ENCODE data around the gene DNAH17.

Gene DNAH17

GRCh38 chr17:78493853-78494695 lies 83.1 kb downstream of the DNAH17 start:
- no peak for DNase-seq (ENCODE audit: low spot score)

- DNase-seq (ENCODE audit: low spot score): no peak
These were observed 83.7 kb downstream of the DNAH17 start for GRCh38 chr17:78493450-78493849.

- no peak for DNase-seq (ENCODE audit: low spot score)
These were observed 84.9 kb downstream of the DNAH17 start for GRCh38 chr17:78492116-78492799.

DNA sequence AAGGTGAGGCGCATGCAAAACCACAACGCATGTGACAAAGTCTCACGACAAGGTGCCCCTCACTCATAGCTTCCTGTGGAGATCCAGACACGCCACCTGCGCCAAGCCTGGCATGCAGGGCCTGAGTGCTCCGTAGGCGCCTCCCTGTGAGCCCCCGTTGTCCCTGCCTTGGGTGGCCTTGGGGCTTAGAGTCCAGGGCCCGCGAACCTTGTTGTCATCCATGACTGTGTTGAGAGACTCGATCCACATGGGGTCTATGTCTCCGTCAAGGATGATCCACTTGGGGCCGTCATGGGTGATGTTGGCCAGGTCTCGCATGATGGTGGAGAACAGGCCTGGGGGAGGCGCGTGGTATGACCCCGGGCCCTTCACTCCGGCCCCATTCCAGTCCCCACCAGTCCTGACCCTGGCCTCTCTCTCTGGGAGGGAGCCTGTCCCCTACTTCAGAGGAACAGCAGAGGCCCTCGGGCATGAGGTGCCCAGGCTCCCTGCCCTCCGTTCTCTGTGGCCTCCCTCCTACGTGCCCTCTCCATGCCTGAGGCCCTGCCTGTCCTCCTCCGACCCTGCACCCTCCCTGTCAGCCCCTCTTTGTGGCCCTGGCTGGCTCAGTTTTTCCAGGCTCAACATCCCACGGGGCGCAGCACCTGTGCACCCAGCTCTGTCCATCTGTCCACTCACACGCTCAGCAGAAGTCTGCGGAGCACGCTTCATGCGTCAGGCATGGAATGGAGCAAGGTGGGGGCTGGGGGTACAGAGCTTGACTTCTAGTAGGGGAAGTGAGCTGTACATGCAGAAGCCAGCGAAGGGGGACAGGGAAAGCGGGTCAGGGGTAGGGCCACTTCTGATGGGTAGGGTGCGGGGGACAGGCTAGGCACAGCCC lies 85.7 kb downstream of the DNAH17 start:
- no peak for DNase-seq (ENCODE audit: low spot score)

DNA sequence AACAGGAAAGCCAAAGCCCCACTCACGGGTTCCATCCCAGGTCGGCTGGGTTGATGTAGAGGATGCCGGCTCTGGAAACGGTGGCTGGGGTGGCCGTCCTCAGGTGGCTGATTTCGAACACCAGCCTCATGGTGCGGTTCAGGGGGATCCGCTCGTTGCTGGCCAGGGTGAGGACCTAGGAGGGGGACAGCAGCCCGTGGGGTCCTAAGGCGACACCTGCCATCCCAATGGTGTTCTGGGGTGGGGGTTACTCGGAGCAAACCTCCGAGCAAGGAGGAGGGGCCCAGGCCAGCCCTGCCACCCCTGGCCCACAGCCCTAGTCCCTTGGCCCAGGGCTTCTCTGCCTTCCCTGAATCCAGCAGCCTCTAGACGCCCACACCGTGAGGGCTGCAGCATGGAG lies 86.5 kb downstream of the DNAH17 start:
- DNase-seq (ENCODE audit: low spot score): no peak

DNA sequence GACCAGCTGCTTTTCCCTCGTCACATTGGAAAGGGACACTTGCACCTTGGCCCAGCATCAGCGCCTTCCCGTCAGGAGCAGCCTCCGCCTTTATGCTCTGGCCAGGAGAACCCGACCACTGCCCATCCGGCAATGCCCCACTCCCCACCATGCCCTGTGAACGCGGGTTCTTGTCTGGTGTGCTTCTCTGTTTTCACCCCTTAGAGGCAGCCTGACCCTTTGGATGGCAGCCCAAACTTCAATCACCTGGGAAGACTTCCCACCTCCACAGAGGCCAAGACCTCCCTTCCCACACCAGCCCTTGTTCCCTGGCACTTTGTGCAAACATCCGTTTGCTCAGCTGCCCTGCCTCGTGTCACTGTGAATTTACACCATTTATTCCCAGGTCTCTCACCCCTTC lies 87.0 kb downstream of the DNAH17 start:
- DNase-seq (ENCODE audit: low spot score): no peak

DNA sequence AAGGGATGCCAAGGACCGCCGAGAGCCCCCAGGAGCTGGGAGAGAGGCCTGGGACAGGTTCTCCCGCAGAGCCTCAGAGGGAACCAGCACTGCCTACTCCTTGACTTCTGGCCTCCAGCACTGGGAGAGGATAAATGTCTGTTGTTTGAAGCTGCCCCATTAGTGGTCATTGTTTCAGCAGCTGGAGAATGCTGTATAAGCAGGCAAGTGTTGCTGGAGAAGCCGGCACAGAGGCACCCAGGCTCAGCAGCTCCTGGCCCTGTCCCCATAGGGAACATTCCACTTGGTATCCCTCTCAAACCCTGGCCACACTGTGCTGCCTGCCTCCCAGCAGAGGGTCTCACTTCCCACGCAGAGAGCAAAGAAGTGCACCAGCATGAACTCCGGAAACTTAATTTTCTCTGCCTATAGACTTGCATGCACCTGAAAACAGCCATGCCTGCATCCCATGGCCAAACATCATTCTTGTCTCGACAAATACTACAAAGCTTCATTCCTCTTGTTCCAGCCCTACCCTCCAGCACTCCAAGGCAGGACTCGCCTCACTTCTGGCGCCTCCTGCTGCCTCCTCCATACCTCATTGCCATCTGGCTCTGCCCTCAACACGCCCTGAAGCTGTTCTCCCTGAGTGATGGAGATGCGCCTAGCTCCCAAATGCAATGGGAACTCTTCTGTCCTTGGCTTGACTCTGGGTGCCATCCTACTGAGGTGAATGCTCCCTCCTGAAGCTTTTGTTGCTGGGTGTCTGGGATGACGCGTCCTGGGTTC lies 88.1 kb downstream of the DNAH17 start:
- no peak for DNase-seq (ENCODE audit: low spot score)

GRCh38 chr17:78488156-78488555 lies 89.0 kb downstream of the DNAH17 start:
- DNase-seq (ENCODE audit: low spot score): no peak

DNA sequence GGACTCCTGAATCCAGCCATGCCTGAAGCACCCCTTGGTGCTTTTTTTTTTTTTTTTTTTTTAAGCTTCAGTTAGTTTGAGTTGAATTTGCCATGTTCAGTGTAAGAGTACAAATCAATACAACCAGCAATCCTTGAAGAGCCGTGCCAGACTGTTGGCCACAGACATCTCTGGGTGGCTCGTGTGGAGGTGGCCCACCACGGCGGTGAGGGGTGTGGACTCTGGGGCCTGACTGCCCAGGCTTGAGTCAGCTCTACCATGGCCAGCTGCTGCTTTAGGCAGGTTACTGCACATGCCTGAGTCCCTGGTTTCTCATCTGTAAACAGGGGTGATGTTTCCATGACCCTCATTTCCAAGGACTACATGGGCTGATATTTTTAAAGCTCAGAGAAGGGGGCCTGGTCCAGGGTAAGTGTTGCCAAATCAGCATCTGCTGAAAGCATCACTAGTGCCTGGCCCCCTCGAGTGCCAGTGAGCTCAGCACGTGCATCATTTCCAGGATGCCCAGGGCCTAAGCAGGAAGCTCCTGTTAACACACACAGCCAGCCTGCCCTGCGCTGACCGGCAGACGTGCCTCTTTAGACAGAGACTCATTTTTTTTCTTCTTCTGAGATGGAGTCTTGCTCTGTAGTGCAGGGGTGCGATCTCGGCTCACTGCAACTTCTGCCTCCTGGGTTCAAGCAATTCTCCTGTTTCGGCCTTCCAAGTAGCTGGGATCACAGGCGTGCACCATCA lies 90.1 kb downstream of the DNAH17 start:
- no peak for DNase-seq (ENCODE audit: low spot score)

GRCh38 chr17:78486228-78486802 lies 90.9 kb downstream of the DNAH17 start:
- no peak for DNase-seq (ENCODE audit: low spot score)

GRCh38 chr17:78485290-78486168 lies 91.7 kb downstream of the DNAH17 start:
- no peak for DNase-seq (ENCODE audit: low spot score)

DNA sequence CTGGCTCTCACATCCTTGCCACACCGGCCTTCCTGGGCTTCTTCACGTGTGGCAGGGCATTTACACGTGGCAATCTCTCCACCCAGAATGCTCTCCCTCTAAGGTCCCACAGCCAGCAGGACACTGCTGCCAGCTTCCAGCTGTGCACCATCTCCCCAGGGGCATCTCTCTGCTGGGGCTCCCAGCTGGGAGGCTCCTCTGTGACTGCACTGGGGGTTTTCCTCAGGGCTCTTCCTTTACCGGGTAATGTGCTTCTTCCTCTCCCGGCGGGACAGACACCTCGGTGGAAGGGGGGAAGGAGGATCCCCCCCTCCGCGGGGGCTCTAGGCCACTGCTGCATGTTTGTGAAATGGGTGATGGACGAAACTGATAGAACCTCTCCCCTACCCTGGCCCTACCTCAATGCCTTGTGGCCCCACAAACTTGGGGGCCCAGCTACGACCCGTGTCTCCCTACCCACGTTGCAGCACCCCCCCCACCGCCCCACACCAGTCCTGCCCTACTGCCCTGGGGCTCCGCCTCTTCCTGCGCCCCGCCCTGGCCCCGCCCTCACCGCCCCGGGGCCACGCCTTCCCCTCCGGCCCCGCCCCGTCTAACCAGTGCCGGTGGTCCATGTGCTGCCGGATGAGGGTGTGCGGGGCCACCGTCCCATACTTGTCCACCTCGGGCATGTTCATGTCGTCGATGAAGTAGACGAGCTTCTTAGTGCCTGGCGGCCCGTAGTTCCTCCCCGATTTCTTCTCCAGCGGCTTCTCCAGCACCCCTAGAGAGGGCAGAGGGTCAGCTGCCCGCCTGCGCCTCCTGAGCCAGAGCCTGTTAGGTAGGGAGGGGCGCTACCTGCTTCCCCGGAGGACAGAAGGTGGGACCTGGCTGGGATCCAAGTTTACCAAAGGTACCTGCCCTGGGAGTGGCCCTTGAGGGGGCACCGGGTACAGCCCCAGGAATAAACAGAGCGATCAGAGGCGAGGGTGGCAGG lies 92.6 kb downstream of the DNAH17 start:
- peak; percentile 49 for DNase-seq (ENCODE audit: low spot score)

GRCh38 chr17:78479369-78479768 lies 97.8 kb downstream of the DNAH17 start:
- no peak for DNase-seq (ENCODE audit: low spot score)

DNA sequence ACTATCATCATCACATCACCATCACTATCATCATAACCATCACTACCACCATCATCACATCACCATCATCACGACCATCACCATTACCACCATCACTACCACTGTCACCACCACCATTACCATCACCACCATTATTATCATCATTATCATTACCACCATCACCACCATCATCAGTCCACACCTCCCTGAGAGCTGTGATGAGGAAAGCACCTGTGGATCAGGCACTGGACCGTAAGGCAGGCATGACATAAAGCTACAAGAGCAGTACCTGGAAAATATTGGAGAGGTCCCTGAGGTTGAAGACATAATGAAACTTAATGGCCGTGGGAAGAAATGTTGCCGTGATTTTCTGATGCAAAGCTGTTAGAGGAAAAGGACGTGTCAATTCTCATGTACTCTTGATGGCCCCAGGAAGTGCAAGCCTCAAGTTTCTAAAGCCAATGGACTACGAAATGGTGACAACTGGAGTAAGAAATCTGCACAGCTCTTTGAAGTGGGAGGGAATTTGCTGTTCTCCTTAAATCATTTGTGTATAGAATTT lies 98.4 kb downstream of the DNAH17 start:
- no peak for DNase-seq (ENCODE audit: low spot score)

GRCh38 chr17:78477913-78478756 lies 99.1 kb downstream of the DNAH17 start:
- no peak for DNase-seq (ENCODE audit: low spot score)

DNA sequence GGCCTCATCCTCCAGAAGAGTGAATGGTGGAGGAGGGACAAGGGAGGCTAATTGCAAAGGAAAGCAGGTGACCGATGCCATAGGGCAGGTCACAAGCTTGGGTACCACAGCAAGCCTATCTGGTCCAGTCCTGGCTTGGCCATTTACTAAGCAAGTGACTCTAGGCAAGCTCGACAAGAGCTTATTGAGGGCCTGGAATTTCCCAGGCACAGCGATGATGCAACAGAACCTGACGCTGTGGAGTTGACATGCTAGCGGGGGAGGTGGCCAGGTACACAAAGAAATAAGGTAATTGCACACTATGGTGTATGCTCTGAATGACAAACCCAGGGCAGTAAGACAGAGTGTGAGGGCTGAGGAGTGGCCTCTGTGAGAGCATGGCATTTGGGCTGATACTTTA lies 100.2 kb downstream of the DNAH17 start:
- no peak for DNase-seq (ENCODE audit: low spot score)

GRCh38 chr17:78476149-78476548 lies 101.0 kb downstream of the DNAH17 start:
- DNase-seq (ENCODE audit: low spot score): no peak

All from COLO829 (cell line).